Spinal cord (tissue), 10 donors: ENCODE data around the gene GRIK4. TPM values are rescaled to one million over a fixed set of nuclear protein-coding genes. Genes with fewer than 3 reads are reported as not detected.

Experiments used
- DNase-seq, 6 donors: peaks; one replicate each; pipeline versions ENCODE4 v3.0.0 to v3.0.0-alpha.2; 2013 to 2015; ENCODE audit warnings: low spot score in 6 of 6, low read depth in 4 of 6
- H3K27ac ChIP-seq: one replicate; pipeline ENCODE4 v1.5.1; 2013; ENCODE audit warnings: low read depth, low read length, control low read depth
- H3K27me3 ChIP-seq: one replicate; pipeline ENCODE4 v1.6.1; 2013; ENCODE audit warnings: low read length; ENCODE audit not compliant: control insufficient read depth, insufficient read depth
- H3K36me3 ChIP-seq: one replicate; pipeline ENCODE4 v1.6.1; 2013; ENCODE audit warnings: low read length; ENCODE audit not compliant: control insufficient read depth, insufficient read depth
- H3K4me1 ChIP-seq: one replicate; pipeline ENCODE4 v1.6.1; 2013; ENCODE audit warnings: low read length; ENCODE audit not compliant: control insufficient read depth, insufficient read depth
- H3K4me3 ChIP-seq: one replicate; pipeline ENCODE4 v1.5.1; 2013; ENCODE audit warnings: low read depth, low read length, control low read depth
- H3K9me3 ChIP-seq: one replicate; pipeline ENCODE4 v1.6.1; 2013; ENCODE audit warnings: low read length; ENCODE audit not compliant: control insufficient read depth, insufficient read depth
- WGBS: methylation state at CpG from one replicate; pipeline ENCODE4 v1.1.5; 2013; ENCODE audit warnings: missing lambda C conversion rate; ENCODE audit not compliant: insufficient coverage; 5-methylcytosine and 5-hydroxymethylcytosine counted together
- polyA plus RNA-seq, 2 donors: library from polyadenylated mRNA; unstranded; fragments of 120-200 nt; gene quantifications; one replicate each; pipeline ENCODE4 v1.2.1, GENCODE V29; 2013; ENCODE audit not compliant: insufficient read length in 2 of 2
- total RNA-seq, 2 donors: library from RNA; depleted of rRNA in 1 of 2; stranded (reverse); fragments of 120-200 nt in 1 of 2; fragments of >200 nt in 1 of 2; gene quantifications; one replicate each; pipeline versions ENCODE4 v1.2.3 to v1.2.4, GENCODE V29; 2013 to 2014
- donor health status: healthy.

The GRIK4 gene
- total and polyA plus RNA-seq, 4 donors: 5.2 to 23.2 (median 12.3) TPM

- peaks cover 2% of the 10 kb centered on the region for H3K4me1 ChIP-seq
- H3K4me3 ChIP-seq: no peak overlapping the region
- no peaks in the 10 kb centered on the region for H3K9me3 ChIP-seq
- H3K27ac ChIP-seq: no peak overlapping the region
- no peak for DNase-seq
- no peaks in the 10 kb centered on the region for H3K27me3 ChIP-seq
- 90% methylated on average over 1 of the region's 1 CpG for WGBS
- peaks cover 8% of the 10 kb centered on the region for H3K36me3 ChIP-seq
Measured at GRCh38 chr11:120857508-120857907, 346.0 kb downstream of the GRIK4 start.

- no peak for DNase-seq
- no peak overlapping the region for H3K27ac ChIP-seq
- 80% methylated on average over 1 of the region's 3 CpGs for WGBS
- H3K4me3 ChIP-seq: no peak overlapping the region
- no peaks in the 10 kb centered on the region for H3K27me3 ChIP-seq
- no peaks in the 10 kb centered on the region for H3K9me3 ChIP-seq
- H3K36me3 ChIP-seq: peaks cover 9% of the 10 kb centered on the region
- H3K4me1 ChIP-seq: peaks cover 2% of the 10 kb centered on the region
Measured at GRCh38 chr11:120858740-120859139, 347.2 kb downstream of the GRIK4 start.

GRCh38 chr11:120859552-120860295 lies 348.2 kb downstream of the GRIK4 start:
- WGBS: 92% methylated on average over 6 of the region's 7 CpGs
- no peaks in the 10 kb centered on the region for H3K27me3 ChIP-seq
- DNase-seq: peak in 1 of 6 donors; percentile 49
- H3K36me3 ChIP-seq: peaks cover 9% of the 10 kb centered on the region
- H3K27ac ChIP-seq: no peak overlapping the region
- no peaks in the 10 kb centered on the region for H3K9me3 ChIP-seq
- peaks cover 2% of the 10 kb centered on the region for H3K4me1 ChIP-seq
- no peak overlapping the region for H3K4me3 ChIP-seq

GRCh38 chr11:120863359-120863758 lies 351.8 kb downstream of the GRIK4 start:
- Histone ChIP-seq H3K4me3 (no peak overlapping the region), H3K9me3 (no peaks in the 10 kb centered on the region), H3K4me1 (peaks cover 2% of the 10 kb centered on the region), H3K27me3 (no peaks in the 10 kb centered on the region), H3K27ac (no peak overlapping the region), H3K36me3 (peaks cover 6% of the 10 kb centered on the region)
- 100% methylated on average over 1 of the region's 2 CpGs for WGBS
- no peak for DNase-seq

GRCh38 chr11:120867024-120867423 lies 355.5 kb downstream of the GRIK4 start:
- no peaks in the 10 kb centered on the region for H3K4me1 ChIP-seq
- H3K27me3 ChIP-seq: no peaks in the 10 kb centered on the region
- 87% methylated on average over 4 of the region's 8 CpGs for WGBS
- H3K27ac ChIP-seq: no peak overlapping the region
- no peaks in the 10 kb centered on the region for H3K9me3 ChIP-seq
- H3K36me3 ChIP-seq: peaks cover 8% of the 10 kb centered on the region
- no peak overlapping the region for H3K4me3 ChIP-seq
- DNase-seq: no peak

GRCh38 chr11:120867531-120867930 lies 356.0 kb downstream of the GRIK4 start:
- Histone ChIP-seq H3K4me1 (no peaks in the 10 kb centered on the region), H3K27me3 (no peaks in the 10 kb centered on the region), H3K27ac (no peak overlapping the region), H3K4me3 (no peak overlapping the region), H3K36me3 (peaks cover 6% of the 10 kb centered on the region), H3K9me3 (no peaks in the 10 kb centered on the region)
- no peak for DNase-seq
- WGBS: 91% methylated on average over 6 of the region's 11 CpGs

GRCh38 chr11:120867988-120868387 lies 356.4 kb downstream of the GRIK4 start:
- Histone ChIP-seq H3K4me3 (no peak overlapping the region), H3K36me3 (peaks cover 5% of the 10 kb centered on the region), H3K27ac (no peak overlapping the region), H3K9me3 (no peaks in the 10 kb centered on the region), H3K27me3 (no peaks in the 10 kb centered on the region), H3K4me1 (no peaks in the 10 kb centered on the region)
- no peak for DNase-seq
- 80% methylated on average over 1 of the region's 3 CpGs for WGBS

GRCh38 chr11:120869097-120869496 lies 357.5 kb downstream of the GRIK4 start:
- no peak for DNase-seq
- Histone ChIP-seq H3K27ac (no peak overlapping the region), H3K4me1 (no peaks in the 10 kb centered on the region), H3K36me3 (peaks cover 11% of the 10 kb centered on the region), H3K9me3 (no peaks in the 10 kb centered on the region), H3K4me3 (no peak overlapping the region), H3K27me3 (no peaks in the 10 kb centered on the region)
- WGBS: 92% methylated on average over 7 of the region's 7 CpGs

- no peak overlapping the region for H3K4me3 ChIP-seq
- peaks cover 14% of the 10 kb centered on the region for H3K36me3 ChIP-seq
- DNase-seq: no peak
- WGBS: 80% methylated on average over 10 of the region's 11 CpGs
- no peaks in the 10 kb centered on the region for H3K27me3 ChIP-seq
- H3K4me1 ChIP-seq: no peaks in the 10 kb centered on the region
- no peak overlapping the region for H3K27ac ChIP-seq
- H3K9me3 ChIP-seq: no peaks in the 10 kb centered on the region
Measured at GRCh38 chr11:120869516-120870011, 358.0 kb downstream of the GRIK4 start.

GRCh38 chr11:120871194-120871593 lies 359.6 kb downstream of the GRIK4 start:
- Histone ChIP-seq H3K36me3 (peaks cover 28% of the 10 kb centered on the region), H3K27ac (no peak overlapping the region), H3K4me1 (no peaks in the 10 kb centered on the region), H3K4me3 (no peak overlapping the region), H3K9me3 (no peaks in the 10 kb centered on the region), H3K27me3 (no peaks in the 10 kb centered on the region)
- 81% methylated on average over 6 of the region's 6 CpGs for WGBS
- no peak for DNase-seq
